SK-N-DZ (cell line): ENCODE data around the gene SEC24D.

Experiments used
- DNase-seq: peaks from one replicate; pipeline ENCODE4 v3.0.0-alpha.2; 2015; ENCODE audit warnings: low spot score

The SEC24D gene

DNA sequence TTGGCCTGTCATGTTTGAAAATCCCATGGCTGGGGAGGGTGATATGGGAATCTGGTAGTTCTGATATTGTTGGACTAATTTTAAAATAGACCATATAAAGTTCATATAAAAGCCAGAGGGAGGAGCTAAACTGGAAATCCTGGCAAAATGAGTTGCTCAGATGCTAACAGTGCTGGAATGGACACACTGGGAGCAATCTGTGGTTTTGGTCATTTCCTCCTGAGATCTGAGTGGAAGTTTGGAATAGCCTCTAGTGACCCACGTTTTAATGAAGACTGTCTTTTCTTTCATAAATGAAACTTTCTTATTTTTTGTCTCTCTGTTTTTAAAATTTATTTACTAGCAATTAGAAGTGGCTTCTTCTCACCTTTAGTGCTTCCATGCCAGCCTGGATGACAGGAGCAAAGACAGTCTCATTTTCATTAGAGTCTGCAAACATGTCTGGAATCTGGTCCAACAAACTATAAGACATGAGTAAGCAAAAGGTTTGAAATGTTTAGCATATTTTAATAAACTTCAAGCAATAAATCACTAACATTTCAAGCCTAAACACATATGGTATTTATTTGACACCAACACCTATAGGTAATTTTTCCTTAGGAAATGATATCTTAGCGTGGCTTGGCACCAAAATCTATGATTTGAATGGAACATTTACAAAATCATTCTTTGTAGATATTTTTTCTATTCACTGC, 84.2 kb downstream of the SEC24D start:
- DNase-seq: no peak

DNA sequence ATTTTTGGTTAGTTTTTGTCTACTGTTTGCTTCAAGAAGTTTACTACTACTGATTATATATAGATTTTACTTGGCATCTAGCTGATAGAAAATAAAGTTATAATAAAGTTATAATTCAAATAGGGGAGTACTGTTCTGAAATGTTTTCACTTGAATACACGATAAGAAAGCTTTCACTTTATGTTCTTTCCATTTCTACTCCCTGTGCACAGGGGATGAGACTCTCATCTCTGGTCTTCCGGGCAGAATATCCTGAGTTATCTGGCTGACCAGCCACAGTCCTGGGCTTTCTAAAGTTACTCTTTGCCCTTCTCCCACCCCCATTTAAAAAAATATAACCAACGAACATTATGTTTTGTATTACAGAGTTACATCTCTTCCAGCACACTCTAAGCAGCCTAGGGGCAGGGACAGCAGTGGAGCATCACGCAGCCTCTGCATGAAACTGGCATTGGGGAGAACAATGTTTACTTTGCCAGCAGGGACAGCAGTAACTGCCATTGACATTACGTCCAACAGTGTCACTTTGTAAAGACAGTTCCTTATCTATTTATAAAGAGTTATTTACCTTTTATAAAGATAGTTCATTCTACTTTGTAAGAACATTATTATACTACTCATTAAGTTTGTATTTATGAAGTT, 86.5 kb downstream of the SEC24D start:
- no peak for DNase-seq

DNA sequence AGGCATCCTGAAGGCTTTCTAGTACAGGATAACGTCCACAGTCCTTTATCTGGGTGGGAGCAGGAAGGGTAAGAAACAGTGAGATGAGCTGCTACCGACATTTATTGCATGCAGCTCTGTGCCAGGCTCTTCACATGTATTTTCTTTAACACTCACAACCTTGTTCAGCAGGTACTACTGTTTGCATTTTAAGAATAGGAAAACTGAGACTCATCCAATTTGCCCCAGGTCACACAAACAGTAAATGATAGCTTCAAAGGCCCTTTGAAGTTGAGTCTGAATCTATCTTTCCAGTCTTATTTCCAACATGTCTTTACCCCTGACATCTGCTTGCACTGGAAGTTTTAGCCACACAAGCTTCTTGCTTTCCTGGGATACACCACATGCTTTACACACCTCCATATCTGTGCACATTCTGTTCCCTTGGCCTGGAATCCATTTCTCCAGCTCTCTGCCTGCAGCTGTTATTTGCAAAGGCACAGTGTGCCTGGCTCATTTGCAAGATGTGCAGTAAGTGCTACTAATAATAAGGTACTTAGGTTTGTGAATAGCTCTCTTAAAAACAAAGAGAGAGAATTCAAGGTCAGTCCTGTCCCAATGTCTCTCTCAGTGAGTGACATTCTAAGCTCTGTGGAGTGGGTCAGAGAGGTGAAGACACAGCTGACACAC, 89.5 kb downstream of the SEC24D start:
- DNase-seq: no peak

DNA sequence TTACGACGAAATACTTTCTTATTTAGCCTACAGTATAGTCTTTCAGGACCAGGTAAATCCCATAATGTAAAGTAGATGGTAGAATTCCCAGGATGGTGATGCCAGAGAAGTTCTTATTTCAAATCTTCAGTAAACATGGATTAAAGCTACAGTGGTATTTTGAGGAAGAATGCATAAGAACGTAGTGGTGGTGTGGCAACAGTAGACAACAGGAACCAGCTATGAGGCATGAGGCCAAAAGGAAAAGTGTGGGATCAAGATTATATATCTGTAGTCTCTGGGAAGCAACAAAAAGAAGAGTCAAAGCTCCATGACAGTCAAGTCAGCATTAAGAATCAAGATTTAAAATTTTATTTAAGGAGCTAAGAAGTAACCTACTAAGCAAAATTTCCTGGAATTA, 90.6 kb downstream of the SEC24D start:
- no peak for DNase-seq

DNA sequence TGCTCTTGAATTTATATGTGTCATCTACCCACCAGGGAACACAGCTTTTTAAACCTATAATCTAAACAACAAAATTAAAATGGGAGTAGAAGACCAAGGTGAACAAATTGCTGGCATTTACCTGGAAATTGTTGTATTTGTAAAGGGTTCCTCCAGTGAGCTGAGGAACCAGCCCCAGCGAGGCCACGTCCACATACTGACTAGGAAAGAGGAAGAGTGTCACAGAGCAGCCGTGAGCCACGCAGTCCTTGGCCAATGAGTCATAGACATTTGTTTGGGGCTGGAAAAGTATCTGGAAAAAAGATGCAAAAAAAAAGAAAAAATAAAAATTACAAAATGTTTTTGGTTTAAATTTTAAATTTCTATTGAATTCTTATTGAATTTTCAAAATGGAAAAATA, 92.1 kb downstream of the SEC24D start:
- DNase-seq: no peak

DNA sequence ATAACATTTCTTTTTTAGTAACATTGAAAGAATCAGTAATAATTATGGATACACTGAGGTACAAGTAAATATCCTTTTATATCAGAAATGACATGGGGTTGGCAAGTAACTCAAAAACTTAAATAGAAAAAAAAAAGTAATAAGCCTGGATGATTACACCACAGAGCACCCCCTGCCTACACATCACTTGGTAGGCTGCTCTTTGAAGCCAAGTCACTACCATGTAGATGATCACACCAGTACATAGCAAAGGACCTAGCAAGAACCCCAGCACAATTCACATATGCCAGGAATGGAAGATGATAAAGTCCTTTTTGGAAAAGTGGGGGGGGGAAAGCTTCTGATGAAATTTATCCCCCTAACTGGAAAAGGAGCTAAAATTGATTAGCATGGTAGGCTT, 93.9 kb downstream of the SEC24D start:
- DNase-seq: no peak

DNA sequence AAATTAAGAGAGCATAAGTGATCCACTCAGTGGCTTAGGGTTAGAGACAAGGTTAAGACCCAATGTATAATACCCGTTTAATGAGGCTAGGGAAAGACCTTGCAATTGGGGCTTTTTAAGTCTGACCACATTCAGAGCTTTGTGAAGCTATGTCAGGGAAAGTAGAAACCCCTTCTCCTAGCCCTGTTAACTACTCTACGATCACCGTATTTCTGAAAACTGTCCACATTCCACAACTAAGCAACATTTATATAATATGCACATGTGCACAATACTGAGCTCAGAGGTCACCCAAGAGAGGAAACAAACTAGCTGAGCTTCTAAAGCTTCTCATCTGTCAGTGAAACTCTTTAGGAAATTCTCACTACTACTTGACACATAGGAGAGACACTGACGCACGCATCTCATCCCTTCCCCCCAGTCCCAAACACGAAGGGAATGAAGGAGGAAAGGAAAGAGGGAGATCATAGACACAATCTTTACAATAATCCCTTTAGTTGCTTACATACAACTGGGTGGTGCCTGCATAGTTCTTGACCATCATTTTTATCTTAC, 94.5 kb downstream of the SEC24D start:
- no peak for DNase-seq

DNA sequence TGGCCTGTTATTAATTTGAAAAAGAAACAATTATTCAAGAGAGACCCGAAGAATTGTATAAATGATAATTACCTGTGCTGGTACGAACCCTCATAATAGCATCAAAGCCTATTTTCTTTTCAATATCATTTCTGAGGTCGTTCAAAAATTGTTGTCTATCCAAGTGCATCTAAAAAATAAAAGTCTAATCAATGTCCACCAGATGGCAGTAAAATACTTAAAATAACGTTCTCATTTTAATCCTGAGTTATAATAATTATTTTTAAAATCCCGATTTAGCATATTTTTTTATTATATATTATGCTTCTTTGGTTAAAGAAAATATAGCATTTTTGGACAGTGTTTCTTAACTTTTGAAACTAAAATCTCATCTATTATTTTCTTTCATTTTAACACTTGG, 95.1 kb downstream of the SEC24D start:
- no peak for DNase-seq

DNA sequence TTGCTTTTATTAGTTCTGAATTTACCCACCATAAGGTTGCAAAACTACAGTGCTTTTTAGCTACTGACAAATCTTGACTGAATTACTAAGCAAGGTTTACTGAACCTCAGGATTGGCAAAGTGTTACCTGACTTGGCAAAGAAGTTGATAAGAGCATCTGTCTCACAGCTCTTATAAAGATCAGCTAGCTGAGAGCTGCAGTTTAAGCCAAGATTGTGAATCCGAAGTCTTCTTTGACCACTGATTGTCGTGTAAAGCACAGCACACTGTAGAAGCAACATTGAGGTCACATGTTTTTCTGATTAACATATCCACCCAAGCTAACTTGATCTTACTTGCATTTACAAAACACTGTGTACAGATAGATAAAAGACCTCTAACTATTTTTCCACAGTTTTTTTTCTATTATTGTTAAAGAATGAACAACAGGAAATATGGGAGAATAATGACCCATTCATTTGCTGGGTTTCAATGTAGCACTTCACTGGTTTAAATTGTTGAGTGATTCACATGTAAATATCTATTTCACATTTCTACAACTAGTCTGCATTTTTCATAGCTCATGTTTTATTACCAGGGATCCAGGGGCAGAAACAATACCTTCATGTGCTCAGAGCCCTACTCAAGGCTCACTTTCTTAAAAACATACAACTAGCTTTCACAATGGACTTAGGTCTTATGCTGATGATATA, 96.8 kb downstream of the SEC24D start:
- no peak for DNase-seq

DNA sequence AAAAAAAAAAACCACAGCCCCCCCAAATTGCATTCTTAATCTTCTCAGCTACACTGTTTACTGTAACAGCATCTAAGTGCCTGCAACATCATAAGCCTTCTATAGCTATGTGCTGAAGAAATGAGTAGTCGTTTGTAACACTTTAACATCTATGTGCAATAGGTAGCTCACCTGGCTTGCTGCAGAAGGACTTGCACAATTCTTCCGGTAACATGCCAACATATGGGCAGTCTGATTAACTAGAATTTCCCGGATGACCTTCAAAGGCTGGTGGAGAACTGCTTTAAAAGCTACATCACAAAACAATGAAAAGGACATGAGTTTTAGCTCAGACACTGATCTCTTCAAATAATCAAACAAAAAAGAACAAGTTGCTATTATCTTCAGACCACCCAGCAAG, 97.8 kb downstream of the SEC24D start:
- no peak for DNase-seq

DNA sequence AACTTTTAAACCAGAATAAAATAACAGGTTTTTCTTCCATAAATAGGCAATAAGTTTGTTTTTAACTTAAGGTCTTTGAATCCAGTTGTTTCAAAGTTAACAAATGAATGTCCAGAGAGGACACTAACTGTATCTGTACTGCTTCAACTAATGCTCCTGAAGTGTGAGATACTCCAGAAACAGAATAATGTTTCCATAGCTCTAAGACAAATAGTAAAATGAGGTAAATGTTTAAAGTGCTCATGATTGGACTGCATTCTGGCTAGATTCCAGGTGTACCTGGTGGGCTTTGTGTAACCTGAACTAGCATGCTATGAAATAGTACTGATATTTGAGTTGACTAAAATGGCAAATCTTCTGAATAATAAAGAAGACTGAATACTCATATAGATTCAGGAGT, 99.0 kb downstream of the SEC24D start:
- no peak for DNase-seq

DNA sequence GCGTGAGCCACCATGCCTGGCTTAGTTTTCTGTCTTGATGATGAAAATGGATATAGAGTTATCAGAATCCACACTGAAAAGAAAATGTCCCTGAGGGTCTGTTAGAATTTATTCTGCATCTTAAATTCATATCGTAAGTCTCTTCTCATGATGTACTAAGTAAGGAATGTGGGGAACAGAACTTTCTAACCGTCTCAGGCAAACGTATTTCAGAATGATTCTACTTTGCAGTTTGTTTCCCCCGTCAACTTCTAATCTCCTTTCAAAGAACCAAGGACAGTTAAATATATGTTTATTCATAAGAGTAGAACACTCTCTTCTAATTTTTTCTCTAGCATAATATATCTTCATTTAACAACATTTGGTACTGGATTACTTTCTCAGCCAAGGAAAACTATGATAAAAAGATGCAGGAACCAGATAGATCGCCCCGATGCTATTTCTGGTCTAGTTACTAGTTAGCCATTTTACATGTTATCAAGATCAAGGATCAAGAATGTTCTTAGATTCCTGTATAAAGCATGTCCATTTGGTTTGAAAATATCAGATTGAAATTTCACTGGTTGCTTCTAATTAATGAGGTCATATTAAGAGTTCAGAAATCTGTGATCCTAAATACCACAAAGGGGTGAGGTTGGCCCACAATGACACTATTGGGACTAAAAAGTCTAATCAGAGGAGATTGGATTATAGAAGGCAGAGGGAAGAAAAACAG, 101.3 kb downstream of the SEC24D start:
- DNase-seq: no peak

DNA sequence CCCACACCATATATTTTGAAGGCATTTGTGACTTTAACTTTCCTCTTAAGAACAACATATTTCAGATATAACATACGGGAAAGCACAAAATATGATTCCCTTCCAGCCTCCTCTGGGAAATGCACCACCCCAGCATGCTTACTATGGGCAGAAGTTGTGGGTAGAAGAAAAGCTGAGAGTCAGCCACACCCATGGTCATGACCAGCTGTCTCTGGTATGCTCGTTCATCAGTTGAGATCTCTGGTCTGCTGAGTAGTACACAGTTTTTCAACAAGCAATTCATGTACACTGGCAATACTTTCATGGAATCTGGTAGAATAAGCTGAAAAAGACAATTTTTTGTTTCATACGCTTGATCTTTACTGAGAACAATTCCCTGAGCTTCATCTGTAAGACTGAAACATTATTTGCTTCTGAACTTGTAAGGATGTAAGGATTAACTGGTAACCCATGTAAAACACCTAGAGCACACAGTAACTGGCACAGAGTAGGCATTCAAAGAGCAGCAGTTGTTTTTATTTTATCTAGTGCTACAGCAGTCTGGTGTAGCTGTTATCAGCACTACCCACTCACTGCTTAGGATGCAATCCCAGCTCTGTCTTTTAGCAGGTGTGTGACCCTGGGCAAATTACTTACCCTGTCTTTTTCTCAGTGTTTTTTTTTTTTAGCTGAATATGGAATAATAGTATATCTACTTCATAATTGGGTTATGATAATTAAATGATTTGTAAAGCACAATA, 103.2 kb downstream of the SEC24D start:
- DNase-seq: no peak

DNA sequence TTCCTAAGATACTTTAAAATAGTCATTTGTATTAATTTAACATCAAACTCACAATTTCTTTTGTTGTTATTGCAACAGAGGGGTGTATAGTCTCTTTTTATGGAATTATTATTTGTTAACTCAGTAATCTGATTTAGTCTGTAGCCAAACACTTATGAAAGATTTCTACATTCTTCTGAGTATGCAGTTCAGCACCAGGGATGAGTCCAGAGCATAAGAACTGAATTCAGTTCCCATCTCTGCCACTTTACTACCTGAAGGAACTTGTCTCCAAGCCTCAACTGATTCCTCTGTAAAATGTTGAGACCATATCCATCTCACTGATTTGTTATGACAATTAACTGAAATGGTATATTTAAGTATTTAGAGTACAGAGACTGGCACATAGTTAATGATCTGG, 105.2 kb downstream of the SEC24D start:
- DNase-seq: no peak

DNA sequence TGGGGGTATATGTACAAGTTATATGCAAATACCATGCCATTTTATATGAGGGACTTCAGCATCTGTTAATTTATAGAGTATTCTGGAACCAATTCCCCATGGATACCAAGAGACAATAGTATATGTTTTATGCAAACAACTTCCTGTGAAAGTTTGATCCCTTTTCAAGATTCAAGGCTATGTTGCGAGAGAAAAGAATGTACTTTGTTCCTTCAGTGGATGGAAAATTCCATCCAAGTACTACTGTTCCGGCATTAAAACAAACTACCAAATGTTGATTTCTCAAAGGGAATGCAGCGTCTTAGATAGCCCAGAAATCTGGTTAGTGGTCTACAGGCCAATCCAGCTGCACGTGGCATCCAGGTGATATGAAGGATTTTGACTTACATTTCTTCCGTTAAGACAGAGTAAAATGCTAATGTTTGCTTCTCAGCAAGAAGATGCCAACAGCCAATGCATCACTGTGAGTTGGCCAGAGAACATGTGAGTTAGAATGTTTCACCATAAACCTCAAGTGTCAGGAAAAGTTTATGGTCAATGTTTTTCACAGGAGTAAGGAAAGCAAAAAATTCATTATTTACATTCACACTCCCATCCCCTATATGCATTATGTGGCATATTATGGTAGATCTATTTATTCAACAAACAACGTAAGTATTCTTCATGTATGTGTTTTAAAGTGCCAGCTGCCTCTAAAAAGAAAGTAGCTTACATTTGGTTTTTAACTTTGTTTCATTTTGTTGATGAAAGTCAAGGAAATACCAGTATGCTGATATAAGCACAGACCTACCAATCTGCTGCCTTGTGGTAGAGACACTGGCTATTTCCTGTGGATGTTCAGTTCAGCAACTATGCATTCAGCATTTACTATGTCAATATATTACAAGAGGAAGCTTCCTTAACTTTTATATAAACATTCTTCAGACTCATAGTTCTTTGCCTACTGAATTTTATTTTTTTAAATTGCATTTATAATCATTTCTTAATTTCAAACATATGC, 106.3 kb downstream of the SEC24D start:
- DNase-seq: no peak

DNA sequence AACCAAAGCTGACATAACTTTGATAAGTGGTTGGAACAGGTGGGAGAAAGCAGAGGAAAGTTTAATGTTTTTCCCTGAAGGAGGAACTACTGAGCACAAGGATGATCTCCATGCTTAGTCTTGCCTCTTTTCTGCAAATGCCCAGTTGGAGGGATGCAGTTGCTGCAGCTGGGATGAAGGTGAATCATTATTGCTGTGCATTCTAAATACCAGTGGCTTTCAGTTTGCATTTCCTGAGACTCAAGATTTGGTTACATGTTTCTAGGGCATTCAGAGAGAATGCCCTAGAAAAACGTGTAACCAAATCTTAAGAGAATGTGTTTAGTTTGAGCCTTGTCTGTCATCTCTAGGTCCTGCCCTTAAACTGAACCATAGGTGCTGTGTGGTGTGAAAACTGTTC, 108.6 kb downstream of the SEC24D start:
- DNase-seq: no peak

DNA sequence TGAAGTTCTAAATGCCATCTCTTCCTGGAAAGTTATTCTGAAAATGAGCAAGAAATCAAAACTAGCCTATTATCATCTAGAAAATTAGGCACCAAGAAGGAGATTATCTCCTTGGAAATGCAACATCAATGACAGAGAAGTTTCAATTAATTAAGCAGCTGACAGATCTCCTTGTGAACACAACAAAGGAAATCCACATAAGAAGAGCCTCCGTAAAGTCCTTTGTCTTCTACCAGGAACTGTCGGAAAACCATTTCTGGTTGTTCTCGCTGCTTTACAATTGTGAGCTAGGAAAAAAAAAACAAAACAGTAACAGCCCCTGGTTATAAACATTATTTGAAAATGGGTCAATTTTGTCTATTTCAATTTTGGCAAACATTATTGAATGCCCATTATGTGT, 112.6 kb downstream of the SEC24D start:
- DNase-seq: no peak

DNA sequence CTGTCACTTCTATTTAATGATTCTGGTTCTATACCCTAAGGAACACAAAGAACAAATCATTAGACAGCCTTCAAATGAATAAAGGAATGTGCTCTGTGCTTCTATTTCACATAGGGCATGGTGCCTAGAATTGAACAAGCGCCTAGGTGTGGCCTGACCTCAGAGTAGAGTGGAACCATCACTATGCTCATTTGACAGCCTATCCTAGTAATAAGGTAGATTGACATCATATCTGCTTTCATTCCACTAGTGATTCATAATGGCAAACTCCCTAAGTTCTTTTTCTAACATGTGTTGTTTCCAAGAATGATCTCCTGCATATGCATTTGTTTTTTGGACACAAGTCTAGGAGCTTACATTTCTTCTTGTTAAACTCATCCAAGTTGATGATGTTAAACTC, 114.2 kb downstream of the SEC24D start:
- DNase-seq: no peak

DNA sequence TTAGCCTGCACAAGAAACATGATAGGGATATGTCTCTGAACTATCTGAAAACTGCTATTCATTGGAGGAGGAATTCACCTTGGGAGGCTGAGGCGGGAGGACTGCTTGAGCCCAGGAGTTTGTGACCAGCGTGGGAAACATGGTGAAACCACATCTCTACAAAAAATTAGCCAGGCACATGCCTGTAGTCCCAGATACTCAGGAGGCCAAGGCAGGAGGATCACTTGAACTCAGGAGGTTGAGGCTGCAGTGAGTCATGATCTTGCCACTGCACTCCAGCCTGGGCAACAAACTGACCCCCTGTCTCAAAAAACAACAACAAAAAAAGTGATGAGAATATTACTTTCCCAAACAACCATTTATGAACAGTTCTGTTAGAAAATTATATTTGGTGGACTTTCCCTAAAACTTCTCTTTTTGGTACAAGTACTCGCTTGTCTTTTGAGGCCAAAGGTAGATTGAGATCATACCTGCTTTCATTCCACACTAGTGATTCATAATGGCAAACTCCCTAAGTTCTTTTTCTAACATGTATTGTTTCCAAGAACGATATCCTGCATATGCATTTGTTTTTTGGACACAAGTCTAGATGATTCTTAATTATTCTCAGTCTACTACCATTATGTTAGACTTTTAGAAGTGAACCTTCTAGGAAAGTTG, 117.3 kb downstream of the SEC24D start:
- no peak for DNase-seq
